Effector memory CD8-positive, alpha-beta T cell (primary cell): ENCODE measurements around the gene FNDC11.

Experiments
- ATAC-seq: fragments of 150-1000 bp; cut with Tn5 transposase; replicated peaks from 2 replicates; pipeline ENCODE4 v1.10.0; 2021; ENCODE audit warnings: mild to moderate bottlenecking, moderate library complexity
- DNase-seq, 3 experiments: peaks; one replicate each; pipeline ENCODE4 v3.0.0; 2021
- H3K27ac Mint-ChIP-seq, 2 donors: one replicate each; pipeline ENCODE4 v1.8.0; 2022; ENCODE audit warnings: mild to moderate bottlenecking in 2 of 2, mixed read lengths in 2 of 2, moderate library complexity in 2 of 2
- H3K27me3 Mint-ChIP-seq, 2 donors: one replicate each; pipeline ENCODE4 v1.8.0; 2022; ENCODE audit warnings: mixed read lengths in 2 of 2
- H3K36me3 Mint-ChIP-seq: one replicate; pipeline ENCODE4 v1.8.0; 2022; ENCODE audit warnings: mild to moderate bottlenecking, moderate library complexity, mixed read lengths; ENCODE audit not compliant: insufficient read depth
- H3K4me1 Mint-ChIP-seq, 2 donors: one replicate each; pipeline ENCODE4 v1.8.0; 2022; ENCODE audit warnings: low read depth in 2 of 2, mixed read lengths in 2 of 2
- H3K4me3 Mint-ChIP-seq, 2 donors: one replicate each; pipeline ENCODE4 v1.8.0; 2022; ENCODE audit warnings: mild to moderate bottlenecking in 2 of 2, mixed read lengths in 2 of 2, moderate library complexity in 2 of 2
- H3K9me3 Mint-ChIP-seq, 2 donors: one replicate each; pipeline ENCODE4 v1.8.0; 2022; ENCODE audit warnings: mixed read lengths in 2 of 2

Gene FNDC11

DNA sequence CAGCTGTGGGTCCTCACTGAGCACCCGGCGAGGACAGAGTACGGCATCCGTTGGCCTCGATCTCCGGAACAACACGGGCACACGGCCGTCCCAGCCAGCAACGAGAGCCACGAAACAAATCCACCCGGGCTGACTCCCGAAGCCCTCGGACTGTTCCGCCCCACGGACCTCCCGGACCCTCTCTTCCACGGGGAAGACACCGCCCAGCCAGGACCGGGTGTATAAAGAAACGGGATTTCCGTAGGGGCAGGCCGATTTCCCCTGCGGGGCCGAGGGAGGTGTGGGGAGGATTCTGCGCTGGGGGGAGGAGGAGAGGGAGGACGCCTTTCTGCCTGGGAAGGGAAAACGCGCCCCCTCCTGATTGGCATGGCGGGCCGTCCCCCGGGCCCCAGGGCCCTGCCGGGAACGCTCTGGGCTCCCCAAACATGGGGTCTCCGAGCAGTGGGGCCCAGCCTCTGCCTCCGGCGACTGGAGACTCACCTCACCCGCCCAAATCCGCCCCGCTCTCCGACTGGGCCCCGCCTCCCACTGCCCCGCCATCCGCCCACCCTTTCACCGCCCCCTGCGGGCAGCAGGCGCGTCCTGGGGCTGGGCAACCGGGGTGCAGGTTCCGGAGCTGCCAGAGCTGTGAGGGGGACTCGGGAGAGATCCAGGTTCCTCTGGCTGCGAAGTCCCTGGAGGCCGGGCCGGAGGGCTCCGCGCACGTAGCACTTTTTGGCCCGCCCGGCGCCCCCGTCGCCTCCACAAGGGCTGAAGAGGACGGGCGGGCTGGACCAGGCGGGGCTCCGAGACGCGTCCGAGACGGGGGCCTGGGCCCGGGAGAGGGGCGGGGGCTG lies 34.1 kb upstream of the FNDC11 start:
- ATAC-seq (peak; percentile 58), DNase-seq (peak; percentile 55 to 61 (median 55))
- H3K4me1 Mint-ChIP-seq, result peaks cover 10 to 18% of the 10 kb centered on the region in 2 donors
- H3K36me3 Mint-ChIP-seq, result peaks cover 22% of the 10 kb centered on the region
- peak overlapping the region; percentile 71 to 82 for H3K27ac Mint-ChIP-seq
- no peaks in the 10 kb centered on the region for H3K9me3 Mint-ChIP-seq
- H3K27me3 Mint-ChIP-seq, result no peaks in the 10 kb centered on the region
- peak overlapping the region; percentile 79 to 81 for H3K4me3 Mint-ChIP-seq

DNA sequence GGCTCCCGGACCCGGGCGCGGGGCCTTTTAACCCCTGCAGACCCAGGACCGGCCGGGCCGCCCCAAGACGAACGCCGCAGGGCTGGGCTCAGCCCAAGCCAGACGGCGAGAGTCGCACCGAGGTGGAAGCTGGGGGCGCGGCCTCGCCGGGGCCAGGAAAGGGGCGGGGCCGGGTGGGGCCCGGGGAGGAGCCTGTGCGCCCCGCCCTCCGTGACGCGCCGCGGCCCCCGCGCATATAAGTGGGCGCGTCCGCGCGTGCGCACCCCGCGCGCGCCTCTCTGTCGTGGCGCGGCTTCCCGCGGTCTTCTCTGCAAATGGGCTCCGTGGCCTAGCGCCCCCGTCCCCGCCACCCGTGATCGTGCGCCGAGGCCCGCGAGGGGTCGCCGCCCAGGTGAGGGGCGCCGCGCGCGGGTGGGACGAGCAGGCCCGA lies 33.4 kb upstream of the FNDC11 start, which contains the start of gene PPDPF:
Gene PPDPF (plus strand): TSS at position 262 of the 430 bp plus-strand sequence. CDS start 544 bp downstream, outside the sequence.
- ATAC-seq, result peak; percentile 83
- Mint-ChIP-seq H3K9me3 (no peaks in the 10 kb centered on the region), H3K36me3 (peaks cover 22% of the 10 kb centered on the region), H3K4me3 (peak within 1 kb of the TSS; percentile 79 to 81), H3K4me1 (peaks cover 10 to 18% of the 10 kb centered on the region in 2 donors), H3K27me3 (no peaks in the 10 kb centered on the region), H3K27ac (peak within 1 kb of the TSS; percentile 71 to 82)
- peak; percentile 77 to 84 (median 80) for DNase-seq

DNA sequence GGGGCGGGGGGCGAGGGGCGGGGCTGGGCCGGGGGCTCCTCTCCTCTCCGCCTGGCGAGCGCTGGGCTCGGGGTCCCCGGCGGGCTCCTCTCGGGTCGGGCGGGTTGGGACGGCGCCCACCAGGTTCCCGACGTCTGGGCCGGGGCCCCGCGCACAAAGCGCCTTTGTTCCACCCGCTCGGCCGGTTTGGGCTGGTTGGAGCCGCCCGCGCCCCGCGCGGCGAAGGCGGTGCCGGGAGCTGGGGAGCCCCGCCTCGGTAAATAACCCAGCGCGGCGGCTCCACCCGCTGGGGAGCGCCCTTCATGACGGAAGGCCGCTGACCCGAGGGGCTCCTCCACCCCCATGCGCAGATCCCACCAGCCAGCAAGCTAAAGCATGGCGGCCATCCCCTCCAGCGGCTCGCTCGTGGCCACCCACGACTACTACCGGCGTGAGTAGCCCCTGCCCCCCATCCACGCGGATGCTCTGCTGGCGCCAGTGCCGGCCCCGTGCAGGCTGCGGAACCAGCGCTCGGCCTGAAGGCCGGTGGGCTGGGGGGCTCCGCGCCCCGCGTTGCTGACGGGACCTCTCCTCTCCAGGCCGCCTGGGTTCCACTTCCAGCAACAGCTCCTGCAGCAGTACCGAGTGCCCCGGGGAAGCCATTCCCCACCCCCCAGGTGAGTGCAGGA lies 32.9 kb upstream of the FNDC11 start:
- peak overlapping the region; percentile 79 to 81 for H3K4me3 Mint-ChIP-seq
- H3K9me3 Mint-ChIP-seq, result no peaks in the 10 kb centered on the region
- DNase-seq (peak; percentile 53 to 70 (median 58)), ATAC-seq (peak; percentile 62)
- peaks cover 22% of the 10 kb centered on the region for H3K36me3 Mint-ChIP-seq
- peak overlapping the region; percentile 71 to 82 for H3K27ac Mint-ChIP-seq
- peaks cover 10 to 18% of the 10 kb centered on the region in 2 donors for H3K4me1 Mint-ChIP-seq
- no peaks in the 10 kb centered on the region for H3K27me3 Mint-ChIP-seq

DNA sequence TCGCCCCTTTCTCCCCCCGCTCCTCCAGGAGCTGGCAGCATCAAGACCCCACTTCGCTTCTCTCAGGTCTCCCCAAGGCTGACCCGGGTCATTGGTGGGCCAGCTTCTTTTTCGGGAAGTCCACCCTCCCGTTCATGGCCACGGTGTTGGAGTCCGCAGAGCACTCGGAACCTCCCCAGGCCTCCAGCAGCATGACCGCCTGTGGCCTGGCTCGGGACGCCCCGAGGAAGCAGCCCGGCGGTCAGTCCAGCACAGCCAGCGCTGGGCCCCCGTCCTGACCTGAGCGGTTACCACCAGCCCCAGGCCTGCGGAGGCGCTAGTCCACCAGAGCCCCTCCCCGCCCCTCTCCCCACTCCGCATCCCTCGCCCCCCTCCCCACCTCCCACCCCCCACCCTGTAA lies 32.4 kb upstream of the FNDC11 start:
- Mint-ChIP-seq H3K36me3 (peaks cover 22% of the 10 kb centered on the region), H3K9me3 (no peaks in the 10 kb centered on the region), H3K27me3 (no peaks in the 10 kb centered on the region), H3K27ac (peak overlapping the region; percentile 71 to 82), H3K4me3 (peak overlapping the region; percentile 79 to 81), H3K4me1 (peaks cover 10 to 18% of the 10 kb centered on the region in 2 donors)
- no peak for ATAC-seq
- no peak for DNase-seq

DNA sequence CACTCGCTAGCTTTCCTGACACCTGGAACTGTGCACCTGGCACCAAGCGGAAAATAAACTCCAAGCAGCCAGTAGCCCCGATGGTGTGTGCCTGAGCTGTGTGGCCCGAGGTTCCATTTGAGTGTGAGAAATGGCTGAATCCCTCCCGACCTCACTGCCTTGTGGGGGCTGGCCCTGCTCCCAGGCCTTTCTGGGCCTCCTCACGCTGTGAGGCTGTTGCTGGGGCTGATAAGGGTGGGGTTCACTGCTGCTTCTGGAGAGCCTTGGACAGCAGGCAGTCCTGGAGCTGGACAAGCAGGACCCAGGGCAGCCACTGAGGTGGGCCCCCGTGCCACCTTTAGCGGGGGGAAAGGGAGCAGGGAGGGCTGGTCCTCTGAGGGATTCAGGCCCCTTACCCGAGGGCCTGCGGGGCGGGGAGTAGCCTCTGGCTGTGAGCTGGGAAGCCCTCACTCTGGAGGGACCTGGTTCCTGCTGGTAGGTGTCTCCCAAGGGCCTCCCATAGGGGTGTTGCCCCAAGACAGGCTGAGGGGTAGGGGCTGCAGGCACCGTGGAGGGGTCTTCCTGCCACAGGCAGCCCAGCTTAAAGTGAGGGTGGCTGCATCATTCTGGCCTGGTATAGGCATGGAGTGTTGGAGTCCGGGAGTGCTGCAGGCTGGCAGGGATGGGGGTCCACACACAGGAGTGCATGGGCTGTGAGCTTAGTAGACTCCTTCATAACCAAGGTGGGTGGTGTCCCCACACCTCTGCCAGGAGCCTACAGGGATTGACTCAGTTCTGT lies 31.7 kb upstream of the FNDC11 start:
- Mint-ChIP-seq H3K27me3 (no peaks in the 10 kb centered on the region), H3K4me3 (peak overlapping the region; percentile 79 to 81), H3K4me1 (peaks cover 10 to 18% of the 10 kb centered on the region in 2 donors), H3K27ac (peak overlapping the region in 1 of 2 donors; percentile 82), H3K36me3 (peaks cover 22% of the 10 kb centered on the region), H3K9me3 (no peaks in the 10 kb centered on the region)
- ATAC-seq (no peak), DNase-seq (no peak)

DNA sequence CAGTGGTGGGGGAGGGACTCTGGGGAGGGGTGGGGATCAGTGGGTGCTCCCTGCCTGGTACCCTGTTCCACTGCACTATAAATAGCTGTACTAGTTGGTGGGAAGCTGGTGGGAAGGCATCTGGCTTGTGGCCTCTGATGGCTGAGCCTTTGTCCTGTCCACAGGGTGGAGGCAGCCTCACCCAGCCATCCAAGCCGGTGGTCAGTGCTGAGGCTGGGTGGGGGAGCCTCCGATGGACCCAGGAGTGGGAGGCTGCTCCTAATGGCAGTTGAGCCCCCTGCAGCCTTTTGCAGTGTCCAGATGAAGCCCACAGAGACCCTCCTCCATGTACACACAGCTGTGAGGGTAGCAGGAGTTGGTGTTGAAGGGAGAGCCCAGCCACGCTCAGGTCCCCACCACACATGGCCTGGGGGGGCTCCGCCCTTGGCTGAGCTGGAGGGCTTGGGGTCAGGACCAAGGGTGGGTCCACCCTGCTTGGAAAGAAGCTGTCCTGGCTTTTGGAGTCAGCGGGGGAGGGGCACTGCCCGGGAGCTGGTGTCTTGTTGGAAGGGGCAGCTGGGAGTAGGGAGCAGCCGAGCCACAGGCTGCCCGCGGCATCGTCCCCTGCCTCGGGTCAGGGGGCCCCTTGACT lies 30.9 kb upstream of the FNDC11 start:
- ATAC-seq (no peak), DNase-seq (no peak)
- Mint-ChIP-seq H3K9me3 (no peaks in the 10 kb centered on the region), H3K27ac (peak overlapping the region in 1 of 2 donors; percentile 82), H3K27me3 (no peaks in the 10 kb centered on the region), H3K4me3 (peak overlapping the region; percentile 79 to 81), H3K4me1 (peaks cover 10 to 16% of the 10 kb centered on the region in 2 donors), H3K36me3 (peaks cover 22% of the 10 kb centered on the region)

DNA sequence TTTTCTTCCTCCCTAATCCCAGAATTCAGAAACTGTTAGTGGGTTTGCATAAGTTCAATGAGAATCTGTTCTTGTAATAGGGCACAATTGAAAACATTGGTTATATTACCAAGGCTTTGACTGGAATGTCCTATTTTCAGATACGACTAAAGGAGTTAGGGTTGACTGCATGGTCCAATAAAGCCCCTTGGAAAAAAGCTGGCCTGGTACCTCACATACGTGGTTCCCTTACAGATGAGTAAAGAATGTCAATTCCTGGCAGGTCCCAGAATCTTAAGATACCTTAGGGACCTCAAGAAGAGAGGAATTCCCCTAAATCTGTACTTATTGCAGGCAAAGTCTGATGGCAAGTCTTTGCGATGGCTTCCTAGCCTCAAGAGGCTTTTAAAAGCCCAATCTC lies 28.8 kb upstream of the FNDC11 start:
- H3K27me3 Mint-ChIP-seq, result no peaks in the 10 kb centered on the region
- ATAC-seq (no peak), DNase-seq (no peak)
- peaks cover 11 to 15% of the 10 kb centered on the region in 2 donors for H3K4me1 Mint-ChIP-seq
- no peak overlapping the region for H3K4me3 Mint-ChIP-seq
- no peaks in the 10 kb centered on the region for H3K9me3 Mint-ChIP-seq
- H3K36me3 Mint-ChIP-seq, result peaks cover 22% of the 10 kb centered on the region
- peak overlapping the region in 1 of 2 donors; percentile 53 for H3K27ac Mint-ChIP-seq

DNA sequence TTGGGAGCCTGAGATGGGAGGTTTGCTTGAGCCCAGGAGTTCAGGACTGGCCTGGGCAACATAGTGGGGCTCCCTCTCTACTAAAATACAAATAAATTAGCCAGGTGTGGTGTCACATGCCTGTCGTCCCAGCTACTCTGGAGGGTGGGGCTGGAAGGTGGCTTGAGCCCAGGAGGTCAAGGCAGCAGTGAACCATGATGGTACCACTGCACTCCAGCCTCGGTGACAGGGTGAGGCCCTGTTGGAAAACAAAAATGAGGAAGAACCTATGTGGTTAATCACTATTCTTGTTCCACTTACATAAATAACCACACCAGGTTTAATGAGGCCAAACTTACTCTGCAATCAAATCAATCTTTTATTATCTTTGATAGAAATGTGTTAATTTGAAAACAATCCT lies 28.0 kb upstream of the FNDC11 start:
- DNase-seq (no peak), ATAC-seq (no peak)
- Mint-ChIP-seq H3K4me3 (no peak overlapping the region), H3K4me1 (peaks cover 11 to 15% of the 10 kb centered on the region in 2 donors), H3K9me3 (no peaks in the 10 kb centered on the region), H3K27me3 (no peaks in the 10 kb centered on the region), H3K36me3 (peaks cover 20% of the 10 kb centered on the region), H3K27ac (no peak overlapping the region)

DNA sequence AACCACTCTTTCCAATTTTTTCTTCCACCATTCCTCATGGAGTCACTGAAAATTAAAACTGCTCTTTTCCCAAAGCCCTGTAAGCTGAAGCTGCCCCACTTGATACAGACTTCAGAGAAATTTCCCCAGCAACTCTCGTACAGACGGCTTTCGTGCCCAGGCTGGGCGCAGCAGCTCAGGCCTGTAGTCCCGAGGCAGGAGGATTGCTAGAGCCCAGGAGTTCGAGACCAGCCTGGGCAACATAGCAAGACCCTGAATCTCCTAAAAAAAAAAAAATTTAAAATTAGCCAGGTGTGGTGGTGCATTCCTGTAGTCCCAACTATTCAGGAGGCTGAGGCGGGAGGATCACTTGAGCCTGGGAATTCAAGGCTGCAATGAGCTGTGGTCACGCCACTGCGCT lies 26.8 kb upstream of the FNDC11 start:
- Mint-ChIP-seq H3K36me3 (peaks cover 15% of the 10 kb centered on the region), H3K4me3 (no peak overlapping the region), H3K27ac (no peak overlapping the region), H3K27me3 (no peaks in the 10 kb centered on the region), H3K4me1 (peaks cover 8 to 15% of the 10 kb centered on the region in 2 donors), H3K9me3 (no peaks in the 10 kb centered on the region)
- ATAC-seq, result no peak
- no peak for DNase-seq

DNA sequence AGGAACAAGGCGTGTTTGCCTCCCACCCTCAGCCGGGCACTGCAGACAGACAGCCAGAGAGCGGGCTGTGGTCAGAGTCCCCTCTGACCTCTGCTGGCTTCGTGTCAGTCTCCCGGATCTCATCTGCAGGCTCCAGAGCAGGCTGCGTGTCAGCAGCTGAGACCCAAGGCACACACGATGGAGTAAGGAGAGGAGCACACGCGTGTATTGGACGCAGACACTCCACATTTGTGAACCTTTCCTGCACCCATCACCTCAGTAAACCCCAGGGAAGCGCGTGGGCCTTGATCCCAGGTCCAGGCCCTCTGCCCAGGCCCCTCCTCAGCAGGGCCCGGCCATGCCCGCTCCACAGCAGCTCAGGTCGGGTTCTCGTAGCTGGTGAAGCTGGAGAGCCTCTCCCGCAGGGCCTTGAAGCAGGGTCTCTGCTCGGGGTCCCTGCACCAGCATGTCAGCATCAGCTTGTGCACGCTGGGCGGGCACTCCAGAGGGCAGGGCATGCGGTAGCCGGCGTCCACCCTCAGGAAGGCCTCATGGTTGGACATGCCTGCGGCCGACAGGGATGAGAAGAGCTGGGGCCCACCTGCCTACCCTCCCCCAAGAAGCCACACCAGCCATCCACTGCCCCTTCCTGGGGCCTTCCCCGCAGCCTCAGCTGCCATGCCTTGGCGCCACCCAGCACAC lies 24.6 kb upstream of the FNDC11 start:
- Mint-ChIP-seq H3K4me1 (peaks cover 2 to 10% of the 10 kb centered on the region in 2 donors), H3K36me3 (no peaks in the 10 kb centered on the region), H3K4me3 (no peak overlapping the region), H3K9me3 (no peaks in the 10 kb centered on the region), H3K27ac (no peak overlapping the region), H3K27me3 (no peaks in the 10 kb centered on the region)
- DNase-seq (no peak), ATAC-seq (no peak)

DNA sequence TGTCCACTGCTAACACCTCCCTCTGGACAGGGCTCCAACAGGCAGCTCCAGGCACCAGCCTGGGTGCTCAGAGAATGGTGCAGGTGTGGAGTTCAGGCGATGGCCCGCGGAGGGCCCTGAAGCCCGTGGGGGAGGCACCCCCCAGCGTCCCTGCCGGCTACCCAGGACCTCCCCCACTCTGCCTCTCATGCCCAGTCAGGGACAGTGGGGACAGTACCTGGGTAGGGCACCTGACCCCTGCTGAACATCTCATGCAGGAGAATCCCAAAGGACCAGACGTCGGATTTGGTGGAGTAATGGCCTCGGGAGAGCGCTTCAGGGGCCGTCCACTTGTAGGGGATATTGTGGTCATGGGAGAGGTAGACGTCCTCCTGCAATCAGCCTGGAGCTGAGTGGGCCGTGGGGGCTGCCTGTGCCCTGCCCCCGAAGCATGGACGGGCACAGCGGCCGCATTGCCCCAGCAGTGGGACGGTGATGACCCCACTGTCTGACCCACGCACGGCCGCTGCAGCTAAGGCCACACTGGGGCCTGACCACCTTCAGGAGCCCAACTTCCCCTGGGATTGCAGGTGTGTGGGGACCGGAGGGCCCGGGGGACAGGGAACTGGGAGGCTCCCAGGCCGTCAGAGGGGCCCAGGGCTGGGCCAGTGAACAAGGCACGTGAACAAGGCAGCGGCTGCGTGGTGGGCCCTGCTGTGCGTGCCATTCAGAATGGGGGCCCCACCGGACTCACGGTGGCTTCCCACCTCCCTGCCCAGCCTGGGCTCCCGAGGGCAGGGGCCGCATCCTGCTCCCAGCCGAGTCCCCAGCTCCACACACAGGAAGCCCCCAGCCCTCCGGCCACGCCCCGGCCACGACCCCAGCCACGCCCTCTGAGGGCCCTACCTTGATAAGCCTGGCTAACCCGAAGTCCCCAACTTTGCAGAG lies 23.8 kb upstream of the FNDC11 start:
- Mint-ChIP-seq H3K4me1 (peaks cover 0 to 5% of the 10 kb centered on the region in 2 donors), H3K4me3 (no peak overlapping the region), H3K27me3 (no peaks in the 10 kb centered on the region), H3K27ac (no peak overlapping the region), H3K9me3 (no peaks in the 10 kb centered on the region), H3K36me3 (no peaks in the 10 kb centered on the region)
- ATAC-seq (no peak), DNase-seq (no peak)

DNA sequence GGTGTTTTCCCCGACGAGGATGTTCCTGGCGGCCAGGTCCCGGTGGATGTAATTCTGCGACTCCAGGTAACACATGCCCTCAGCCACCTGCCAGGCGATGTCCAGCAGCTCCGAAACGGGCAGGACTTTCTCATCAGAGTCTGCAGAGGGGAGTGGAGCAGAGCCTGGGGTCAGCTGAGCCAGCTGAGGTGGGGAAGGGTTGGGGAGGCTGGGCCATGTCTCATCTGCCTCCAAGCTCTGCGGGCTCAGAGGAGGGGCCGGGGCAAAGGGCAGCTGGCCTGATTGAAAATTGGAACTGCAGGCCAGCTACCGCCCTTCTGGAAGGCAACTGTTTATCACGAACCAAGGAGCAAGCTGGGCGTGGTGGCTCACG lies 23.2 kb upstream of the FNDC11 start:
- H3K4me3 Mint-ChIP-seq, result no peak overlapping the region
- peaks cover 0 to 5% of the 10 kb centered on the region in 2 donors for H3K4me1 Mint-ChIP-seq
- H3K9me3 Mint-ChIP-seq, result no peaks in the 10 kb centered on the region
- ATAC-seq (no peak), DNase-seq (no peak)
- H3K27ac Mint-ChIP-seq, result no peak overlapping the region
- H3K36me3 Mint-ChIP-seq, result no peaks in the 10 kb centered on the region
- H3K27me3 Mint-ChIP-seq, result no peaks in the 10 kb centered on the region
